Glomerular visceral epithelial cell (primary cell): ENCODE results near the gene RSRC1.

Experiments used
- DNase-seq: peaks from one replicate; pipeline ENCODE4 v3.0.0-alpha.2; 2016; ENCODE audit errors: extremely low spot score

The RSRC1 gene

DNA sequence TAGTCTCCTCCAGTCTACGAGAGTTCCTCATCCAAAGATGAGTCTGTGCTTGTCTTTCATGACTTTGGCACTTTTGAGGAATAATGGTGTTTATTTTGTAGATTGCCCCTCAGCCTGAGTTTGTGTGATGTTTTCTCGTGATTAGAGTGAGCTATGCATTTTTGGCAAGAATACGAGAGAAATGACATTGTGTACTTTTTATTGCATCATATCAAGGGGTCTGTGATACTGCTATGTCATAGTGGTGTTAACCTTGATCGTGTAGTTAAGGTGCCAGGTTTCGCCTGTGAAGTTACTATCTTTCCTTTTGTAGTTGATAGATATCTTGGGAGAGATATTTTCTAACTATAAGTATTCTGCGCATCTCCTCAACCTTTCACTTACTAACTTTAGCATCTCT lies 18.9 kb downstream of the RSRC1 start:
- DNase-seq, result no peak

DNA sequence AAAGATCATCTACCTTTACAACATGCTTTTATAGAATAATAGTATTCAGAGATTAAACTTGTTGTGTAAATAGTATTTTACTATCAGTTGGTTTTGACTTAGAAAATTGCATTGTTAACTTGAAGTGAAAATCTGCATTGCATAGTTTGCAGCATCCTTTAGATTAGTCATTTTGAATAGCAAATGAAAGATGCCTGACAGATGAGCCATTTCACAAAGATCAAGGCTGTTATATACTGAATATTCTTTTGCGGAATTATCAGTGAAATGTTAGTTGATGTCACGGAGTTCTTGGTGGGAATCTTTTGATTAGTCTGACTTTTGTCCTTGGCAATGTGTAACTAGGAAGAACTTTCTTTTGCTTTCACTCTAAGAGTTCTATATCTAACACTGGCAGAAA lies 24.5 kb downstream of the RSRC1 start:
- DNase-seq, result no peak

DNA sequence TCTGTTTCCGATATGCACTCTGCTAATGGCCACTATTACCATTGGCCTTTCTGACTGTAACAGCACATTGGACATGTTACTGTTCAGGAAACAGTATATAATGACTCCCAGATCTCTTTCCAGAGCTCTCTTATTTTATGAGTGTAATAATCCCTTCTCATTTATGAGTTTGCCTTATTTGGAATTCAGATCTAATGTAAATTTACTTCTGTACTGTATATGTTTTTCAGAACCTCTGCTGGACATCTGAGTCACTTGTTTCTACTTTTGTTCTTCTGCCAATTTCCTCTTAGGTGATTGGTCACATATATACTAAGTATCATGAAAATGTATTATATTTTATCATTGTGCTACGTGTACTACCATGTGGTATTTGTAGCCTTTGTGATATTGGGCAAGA lies 30.5 kb downstream of the RSRC1 start:
- no peak for DNase-seq

DNA sequence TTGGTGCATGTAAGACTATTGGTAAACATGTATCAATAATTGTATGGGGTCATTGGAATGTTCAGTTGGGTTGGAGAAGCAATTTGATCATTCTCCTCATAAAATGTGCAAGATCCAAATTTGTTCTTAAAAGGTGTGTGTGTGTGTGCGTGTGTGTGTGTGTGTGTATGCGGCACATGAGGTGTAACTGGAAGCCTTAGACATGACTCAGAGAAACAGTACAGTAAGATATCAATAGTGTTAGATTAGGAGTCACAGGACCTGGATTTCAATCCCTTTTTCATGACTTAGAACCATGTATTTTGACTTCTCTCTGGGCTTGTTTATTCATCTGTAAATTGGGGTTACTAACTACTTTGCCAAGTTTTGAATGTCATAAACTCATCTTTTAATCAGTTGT lies 38.3 kb downstream of the RSRC1 start:
- DNase-seq, result no peak

DNA sequence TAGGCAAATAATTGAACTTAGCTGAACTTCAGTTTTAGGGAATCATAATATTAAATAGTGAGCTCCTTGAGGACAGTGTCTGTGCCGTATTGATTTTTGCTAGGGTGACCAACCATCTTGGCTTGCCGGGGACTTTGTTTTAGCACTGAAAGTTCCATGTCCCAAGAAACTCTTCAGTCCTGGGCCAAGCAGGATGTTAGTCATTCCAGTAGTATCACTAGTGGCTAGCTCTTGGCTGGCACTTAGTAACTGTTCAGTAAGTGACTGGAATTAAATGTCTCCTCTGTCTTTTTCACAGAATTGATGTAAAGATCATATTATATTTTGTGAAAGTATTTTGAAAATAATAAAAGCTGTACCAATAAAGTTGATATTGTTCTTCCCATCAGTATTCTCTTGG lies 42.3 kb downstream of the RSRC1 start:
- DNase-seq, result peak; percentile 26

DNA sequence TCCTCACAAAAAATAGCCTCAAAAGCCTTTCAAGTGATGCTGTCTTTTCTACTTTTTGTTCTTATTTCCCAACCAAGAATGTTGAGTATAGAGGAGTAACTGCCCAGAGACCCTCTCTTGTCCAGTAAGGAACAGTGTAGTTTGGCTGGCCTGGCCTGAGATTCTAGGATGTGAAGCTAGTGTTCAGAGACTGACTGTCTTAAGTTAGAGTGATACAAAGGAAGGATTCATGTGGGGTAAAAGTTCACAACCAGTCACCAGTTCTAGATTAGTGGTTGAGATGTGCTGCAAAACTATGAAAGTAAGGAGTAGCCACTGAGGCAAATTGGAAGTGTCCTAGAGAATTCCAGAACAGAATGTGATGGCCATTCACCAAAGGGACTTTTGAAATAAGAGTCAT lies 49.1 kb downstream of the RSRC1 start:
- DNase-seq, result no peak

DNA sequence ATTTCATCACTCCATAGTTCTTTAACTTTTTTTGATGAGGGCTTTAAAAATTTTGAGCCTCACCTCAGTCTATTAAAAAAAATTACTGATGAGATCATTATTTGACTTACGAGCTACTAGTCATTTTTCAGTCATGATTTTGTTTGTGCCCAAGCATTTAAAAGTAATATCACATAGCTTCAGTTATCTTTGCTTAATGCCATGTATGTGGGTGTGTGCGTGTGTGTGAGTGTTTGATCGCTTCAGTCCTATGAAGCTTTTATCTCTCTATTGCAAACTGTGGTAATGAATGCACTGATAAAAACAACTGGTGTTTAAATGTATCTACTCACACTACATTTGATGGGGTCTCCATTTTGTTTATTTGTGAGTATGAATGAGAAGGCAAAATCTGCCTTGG lies 49.8 kb downstream of the RSRC1 start:
- DNase-seq, result no peak

DNA sequence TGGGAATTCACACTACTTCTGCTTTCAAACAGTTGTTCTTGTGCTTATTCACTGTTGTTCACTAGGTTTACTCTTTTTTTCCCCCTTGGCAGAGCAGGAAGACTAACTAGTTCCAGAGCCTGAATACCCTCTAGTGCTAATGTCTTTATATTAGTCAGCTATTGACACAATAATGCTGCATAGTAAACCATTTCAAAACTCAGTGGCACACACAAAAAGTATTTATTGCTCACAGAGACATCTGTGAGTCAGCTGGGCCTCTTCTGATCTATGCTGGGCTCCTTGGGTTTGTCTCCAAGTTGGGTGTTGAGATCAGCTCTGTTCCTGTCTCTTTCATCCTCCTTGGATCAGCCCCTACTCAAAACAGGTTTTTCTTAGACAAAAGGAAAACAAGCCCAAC lies 51.1 kb downstream of the RSRC1 start:
- DNase-seq, result peak; percentile 32

DNA sequence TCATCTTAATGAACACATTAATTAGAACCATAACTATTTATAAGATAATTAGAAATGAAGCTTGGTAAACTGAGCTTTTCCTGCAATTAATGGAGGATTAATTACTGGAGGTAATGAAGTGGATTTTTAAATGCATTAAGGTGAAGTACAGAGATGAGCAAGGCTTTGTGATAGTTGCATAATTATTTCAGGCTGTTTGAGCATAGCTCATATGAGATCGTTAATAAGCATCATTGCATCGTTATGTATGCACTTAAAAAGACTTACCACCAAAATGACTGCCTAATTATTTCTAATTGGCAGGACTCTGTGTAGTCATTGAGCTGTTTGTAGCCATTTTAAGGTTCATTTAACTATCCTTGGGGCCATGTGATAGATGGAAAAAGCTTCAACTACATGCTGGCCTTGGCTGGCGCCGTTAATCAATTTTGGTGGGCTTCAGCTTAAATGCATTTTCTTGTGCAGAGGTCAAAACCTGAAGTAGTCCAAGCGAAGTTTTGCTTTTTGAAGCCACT lies 55.3 kb downstream of the RSRC1 start:
- no peak for DNase-seq

DNA sequence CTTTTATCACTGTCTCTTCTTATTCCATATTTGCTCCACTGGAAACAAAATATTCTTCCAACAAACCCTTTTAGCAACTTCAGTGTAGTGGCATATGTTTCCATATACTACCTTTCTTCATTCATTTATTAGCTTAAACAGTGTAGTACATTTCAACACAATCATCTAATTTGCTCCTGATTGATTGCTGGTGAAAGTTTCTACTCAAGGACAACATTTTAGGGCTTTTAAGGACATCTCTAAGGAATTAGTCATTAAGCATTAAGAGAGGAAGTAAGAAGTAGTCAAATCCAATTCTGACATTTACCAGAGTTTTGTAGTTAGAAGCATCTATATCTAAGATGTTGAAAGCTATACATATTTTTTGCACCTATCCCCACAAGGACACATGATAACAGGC lies 55.8 kb downstream of the RSRC1 start:
- no peak for DNase-seq

DNA sequence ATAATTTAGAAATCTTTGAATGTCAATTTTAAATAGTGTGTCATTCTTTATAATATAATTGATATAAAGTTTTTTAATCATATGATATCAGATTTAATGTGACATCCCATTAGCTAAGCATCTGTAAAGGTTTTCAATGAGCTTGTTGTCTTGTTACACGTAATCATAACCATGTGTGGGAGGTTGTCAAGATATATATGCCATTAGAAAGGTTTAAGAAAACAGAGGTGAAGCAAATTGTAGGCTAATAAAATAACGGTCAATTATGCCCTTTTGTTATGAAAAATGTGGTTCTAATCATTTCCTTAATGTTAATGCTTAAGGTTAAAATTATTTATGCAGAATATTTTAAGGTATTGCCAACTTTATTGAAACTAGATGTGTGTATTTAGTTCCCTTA lies 56.3 kb downstream of the RSRC1 start:
- DNase-seq, result no peak

DNA sequence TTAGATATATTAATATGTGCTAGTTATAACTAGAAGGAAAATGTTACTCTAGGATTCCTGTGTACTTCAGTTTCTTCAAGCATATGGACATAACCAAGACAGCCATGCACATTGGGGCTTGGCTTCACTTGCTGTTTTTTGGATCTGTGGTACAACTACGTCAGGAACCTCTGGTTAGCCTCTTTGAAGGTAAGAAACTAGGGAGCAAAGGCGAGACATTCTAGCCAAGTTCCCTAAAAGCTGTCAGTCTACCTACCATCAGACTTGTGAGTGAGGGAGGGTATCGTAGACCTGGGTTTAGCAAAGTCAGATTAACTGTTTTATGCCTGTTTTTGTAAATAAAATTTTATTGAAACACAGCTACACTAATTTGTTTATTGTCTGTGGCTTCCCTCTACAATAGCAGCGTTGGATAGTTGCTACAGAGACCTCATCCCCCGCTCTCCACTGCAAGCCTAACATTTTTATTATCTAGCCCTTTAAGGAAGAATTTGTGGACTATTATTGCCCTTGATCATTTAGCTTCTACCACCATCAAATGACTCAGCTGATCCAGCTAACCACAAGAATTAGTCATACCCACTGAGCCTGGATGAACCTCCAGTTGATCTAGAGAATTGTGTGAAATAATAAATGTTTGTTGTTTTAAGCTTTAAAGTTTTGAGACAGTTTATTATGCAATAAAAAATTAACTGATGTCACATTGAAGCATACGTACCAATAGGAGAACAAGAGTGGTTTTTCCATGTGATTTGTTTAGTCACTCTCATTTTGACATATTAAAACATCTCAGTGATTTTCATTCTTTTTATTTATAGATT lies 58.1 kb downstream of the RSRC1 start:
- peak; percentile 87 for DNase-seq

DNA sequence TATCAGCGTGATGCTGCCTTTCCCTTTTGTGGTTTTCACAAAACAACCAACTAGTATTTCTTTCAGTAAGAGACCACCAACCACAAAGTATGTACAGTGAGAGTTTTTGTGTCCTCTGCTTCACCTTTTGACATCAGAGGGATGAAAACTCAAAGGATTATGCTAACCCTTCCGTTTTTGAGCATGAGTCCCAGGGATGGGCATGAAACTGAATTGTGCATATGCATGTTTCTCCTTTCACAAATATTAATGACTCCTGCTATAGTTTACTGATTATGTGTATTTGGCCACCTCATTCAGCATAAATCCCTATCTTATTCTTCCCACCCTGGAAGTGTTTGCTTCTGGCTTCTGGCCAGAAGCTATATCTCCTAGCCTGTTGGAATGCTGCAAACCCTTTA lies 59.2 kb downstream of the RSRC1 start:
- DNase-seq, result peak; percentile 15

DNA sequence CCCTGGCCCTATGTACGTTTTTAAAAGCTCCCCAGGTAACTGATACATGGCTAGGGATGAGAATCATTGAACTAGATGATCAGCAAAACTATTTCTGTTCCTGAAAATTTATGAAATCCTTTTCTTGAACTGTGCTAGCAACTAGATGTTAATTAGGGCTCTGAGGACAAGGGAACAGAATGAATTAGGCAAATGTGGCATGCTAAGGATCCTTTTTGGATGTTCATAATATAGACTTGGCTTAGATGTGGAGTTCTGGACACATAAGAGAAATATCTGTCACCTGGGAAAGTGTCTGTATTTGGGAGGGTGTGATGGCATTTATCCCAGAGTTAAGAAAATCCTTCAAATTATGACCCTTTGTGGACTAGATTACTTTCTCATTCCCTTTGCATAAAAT lies 71.2 kb downstream of the RSRC1 start:
- DNase-seq, result no peak

DNA sequence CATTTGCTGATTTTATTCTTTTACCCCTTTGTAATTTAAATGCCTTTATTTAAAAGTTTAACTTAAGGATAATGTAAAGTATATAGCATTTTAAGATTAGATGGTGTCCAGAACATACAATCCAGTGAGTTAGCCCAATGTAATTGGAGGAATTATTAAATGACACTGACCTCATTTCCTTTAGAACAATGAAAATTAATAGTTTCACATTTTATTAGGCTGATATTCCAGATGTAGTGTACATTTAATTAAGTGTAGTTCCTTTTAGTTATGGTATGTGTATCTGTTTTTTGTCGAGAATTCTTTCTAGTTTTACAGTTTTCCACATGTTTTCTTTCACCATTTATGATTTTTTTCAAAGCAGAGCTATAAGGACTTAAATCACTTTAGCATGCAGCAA lies 75.8 kb downstream of the RSRC1 start:
- DNase-seq, result no peak

DNA sequence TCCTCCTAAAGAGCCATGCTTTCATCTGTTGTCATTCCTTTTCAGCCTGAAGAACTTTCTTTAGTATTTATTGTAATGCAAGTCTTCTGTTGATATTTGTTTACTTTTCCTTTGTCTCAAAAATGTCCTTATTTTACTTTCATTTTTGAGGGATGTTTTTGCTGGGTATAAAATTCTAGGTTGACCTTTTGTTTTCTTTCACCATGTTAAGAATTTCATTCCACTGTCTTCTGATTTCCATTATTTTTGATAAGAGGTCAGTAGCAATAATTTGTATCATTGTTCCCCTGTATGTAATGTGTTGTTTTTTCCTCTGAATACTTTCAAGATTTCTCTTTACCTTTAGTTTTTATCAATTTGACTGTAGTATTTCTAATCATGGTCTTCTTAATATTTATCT lies 91.1 kb downstream of the RSRC1 start:
- no peak for DNase-seq

DNA sequence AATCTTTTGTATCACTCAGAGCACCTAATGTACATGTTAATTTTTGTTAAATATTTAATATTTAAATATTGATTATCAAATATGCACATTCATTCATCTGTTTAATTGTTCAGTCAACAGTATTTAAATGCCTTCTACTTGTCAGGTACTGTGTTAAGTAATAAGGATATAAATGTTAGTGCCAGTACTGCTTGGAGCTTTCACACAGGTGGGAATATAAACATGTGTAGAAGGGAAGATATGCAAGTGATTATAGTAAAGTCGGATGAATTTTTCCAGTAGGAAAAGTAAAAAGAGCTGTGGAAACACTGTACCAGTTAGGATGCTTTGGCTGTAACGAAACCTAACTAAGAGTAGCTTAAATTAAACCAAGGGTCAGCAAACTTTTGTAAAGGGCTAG lies 95.4 kb downstream of the RSRC1 start:
- no peak for DNase-seq

DNA sequence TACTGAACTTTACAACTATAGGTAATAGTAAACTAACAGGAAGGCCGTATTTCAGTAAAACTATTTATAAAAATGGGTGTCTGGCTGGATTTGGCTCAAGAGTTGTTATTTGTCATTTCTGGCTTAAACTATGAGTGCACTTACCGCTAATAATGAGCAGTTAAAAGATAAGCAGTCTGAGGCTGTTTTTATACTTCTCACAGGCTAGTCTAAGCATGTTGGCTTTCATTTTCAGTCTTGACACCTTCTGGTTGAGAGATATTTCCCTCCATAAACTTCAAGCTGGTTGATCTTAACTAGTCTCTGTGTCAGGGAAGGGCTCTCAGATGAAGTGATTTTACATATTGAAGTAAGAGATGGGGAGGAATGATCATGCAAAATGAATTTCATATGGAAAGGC lies 96.1 kb downstream of the RSRC1 start:
- DNase-seq, result no peak

DNA sequence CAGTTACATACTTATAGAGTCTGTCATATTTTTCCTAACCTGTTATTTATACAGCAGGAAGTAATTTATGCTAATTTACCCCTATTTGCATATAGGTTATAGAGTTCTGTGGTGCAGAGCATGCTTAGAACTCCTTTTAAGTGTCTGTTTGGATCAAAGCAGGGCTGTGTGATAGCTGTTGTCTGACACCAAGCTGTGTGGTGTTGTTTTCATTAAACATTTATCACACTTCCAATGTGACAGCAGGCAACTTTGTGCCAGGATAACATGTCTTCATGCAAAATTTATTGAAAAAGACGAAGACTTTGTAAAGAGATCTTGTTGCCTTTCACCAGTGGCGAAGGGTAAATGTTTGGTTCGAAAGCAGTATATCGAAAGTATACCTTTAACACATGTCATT lies 100.2 kb downstream of the RSRC1 start:
- no peak for DNase-seq

DNA sequence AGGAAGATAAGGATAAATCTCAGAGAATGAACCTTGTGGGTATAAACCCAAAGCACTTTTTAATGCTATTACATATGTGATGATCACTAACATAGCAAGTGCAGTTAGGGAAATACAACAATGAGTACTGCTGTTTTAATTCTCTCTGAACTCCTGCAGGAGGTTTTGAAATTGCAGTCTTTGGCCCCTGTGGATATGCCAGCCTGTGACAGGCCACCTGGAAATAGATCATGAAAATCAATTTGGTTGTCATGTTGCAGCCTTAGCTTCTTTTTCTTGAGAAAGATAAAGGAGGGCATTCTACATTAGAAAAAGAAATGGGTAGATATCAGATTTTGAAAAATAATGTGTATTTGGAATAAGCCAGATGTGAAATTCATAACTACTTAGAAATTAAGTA lies 103.6 kb downstream of the RSRC1 start:
- DNase-seq, result no peak

DNA sequence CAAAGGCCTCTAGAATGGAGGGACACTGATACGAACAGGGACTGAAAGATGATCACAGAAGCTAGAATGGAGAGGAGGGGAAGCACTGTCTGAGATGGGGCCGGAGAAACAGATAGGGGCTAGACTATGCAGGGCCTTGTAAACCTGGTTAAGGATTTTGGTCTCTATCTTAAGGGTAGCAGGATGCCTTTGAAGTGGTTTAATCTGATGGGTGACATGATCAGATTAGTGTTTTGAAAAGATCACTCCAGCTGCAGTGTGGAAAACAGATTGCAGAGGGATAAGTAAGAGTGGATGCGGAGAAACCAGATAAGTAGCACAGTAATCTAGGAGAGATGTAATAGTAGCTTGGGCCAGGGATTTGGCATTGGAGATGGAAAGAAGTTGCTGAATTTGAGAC lies 108.1 kb downstream of the RSRC1 start:
- no peak for DNase-seq

DNA sequence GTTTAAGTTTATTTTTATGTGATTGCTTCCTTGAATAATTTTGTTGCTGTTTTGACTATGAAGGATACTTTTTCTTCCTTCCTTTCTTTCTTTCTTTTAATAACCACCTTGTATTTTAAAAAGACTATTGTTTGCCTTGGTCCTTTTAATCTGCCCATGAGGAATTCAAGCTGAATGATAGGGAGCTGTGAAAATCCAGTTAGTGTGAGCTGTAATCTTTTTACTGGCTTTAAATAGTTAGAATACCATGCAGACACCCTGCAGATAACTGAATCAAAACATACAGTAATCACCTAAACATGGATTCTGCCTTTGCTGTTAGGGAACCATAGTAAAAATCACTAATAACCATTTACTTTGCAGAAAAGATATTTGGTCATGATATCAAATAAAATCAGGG lies 110.7 kb downstream of the RSRC1 start:
- DNase-seq, result no peak

DNA sequence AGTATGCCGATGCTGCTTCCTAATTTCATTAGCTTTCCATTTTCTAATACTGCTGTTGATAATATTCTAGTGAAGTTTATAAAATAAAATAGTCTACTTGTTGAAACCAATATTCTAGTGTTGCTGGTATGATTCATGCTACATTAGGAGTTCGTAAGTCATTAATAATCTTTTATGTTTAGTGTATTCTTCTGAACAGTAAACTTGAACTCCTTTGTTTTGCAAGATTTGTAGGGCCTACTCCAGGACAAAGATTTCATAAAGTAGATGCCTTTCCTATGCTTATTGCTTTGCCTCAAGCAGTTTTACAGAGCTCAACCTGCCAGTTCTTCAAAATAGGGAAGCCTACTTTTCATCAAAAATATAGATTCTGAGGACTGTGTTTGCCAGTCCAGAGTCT lies 111.5 kb downstream of the RSRC1 start:
- DNase-seq, result no peak

DNA sequence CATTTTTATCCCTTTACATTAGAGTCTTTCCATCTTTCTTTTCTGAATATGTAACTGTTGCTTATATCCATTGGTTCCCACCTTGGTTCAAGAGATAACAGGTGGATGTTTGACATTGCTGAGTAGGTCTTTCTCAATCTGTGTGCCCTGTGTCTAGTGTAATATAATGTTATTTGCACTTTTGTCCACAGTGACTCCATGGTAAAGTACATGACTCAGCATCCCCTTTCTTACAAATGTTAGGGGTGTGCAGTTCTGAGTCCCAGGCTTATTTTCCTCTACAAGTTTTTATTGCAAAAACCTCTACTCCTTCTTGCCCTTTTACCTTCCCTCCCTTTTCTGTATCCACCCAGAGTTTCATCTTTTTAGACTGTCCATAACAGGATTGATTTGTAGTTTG lies 116.5 kb downstream of the RSRC1 start:
- DNase-seq, result no peak
